ENCODE measurements around the gene BRIX1. TPM values are rescaled to one million over a fixed set of nuclear protein-coding genes. Genes with fewer than 3 reads are reported as not detected.

The BRIX1 gene
- total and polyA plus RNA-seq, 2 donors (not counting 3 experiments of a cell fraction or from before 2014, with no cell fraction given), result 14.0 to 28.4 TPM

DNA sequence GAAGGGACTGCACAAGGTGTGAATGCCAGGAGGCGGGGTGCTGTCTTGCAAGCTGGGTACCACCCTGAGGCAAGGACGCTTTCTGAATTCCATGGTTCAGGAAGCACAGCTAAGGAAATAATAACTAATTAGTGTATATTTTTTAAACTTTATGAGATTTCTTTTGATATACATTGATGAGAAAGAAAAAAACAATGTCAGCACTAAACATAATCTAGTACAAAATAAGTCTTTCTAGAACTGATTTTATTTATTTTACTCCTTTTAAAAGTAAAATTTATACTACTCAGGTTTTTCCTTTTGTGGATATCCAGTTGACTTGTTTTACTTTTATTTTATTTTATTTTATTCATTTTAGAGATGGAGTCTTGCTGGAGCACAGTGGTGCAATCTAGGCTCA is 17.4 kb downstream of the BRIX1 start:
- dilution Hi-C loops (cut with MboI; ENCODE audit: extremely low pct_ligation_motif_present, low sequenced_read_pairs), result no loop called here
- Histone ChIP-seq H3K9ac (replicated peaks; ENCODE audit: extremely low read depth, insufficient read depth, low read length) (no peak overlapping the region), H3K36me3 (ENCODE audit: control insufficient read depth in 2 of 2, extremely low read depth in 1 of 2, insufficient read depth in 2 of 2, low read length in 2 of 2) (peaks cover 8 to 11% of the 10 kb centered on the region in 2 experiments), H3K4me1 (ENCODE audit: control insufficient read depth, extremely low read depth, insufficient read depth, low read length) (peaks cover 22% of the 10 kb centered on the region), H4K20me1 (replicated peaks; ENCODE audit: control insufficient read depth, extremely low read depth, insufficient read depth, low read length) (no peaks in the 10 kb centered on the region), H3K27ac (ENCODE audit: insufficient read depth, low read depth, low read length) (no peak overlapping the region), H3K4me3 (replicated peaks in 1 of 3; ENCODE audit: insufficient read depth in 1 of 3, low read depth in 1 of 3, low read length in 3 of 3) (no peak overlapping the region), H2AFZ (ENCODE audit: low read depth, low read length) (no peak overlapping the region), H3K79me2 (ENCODE audit: control insufficient read depth, insufficient read depth, low read length) (peaks cover 41% of the 10 kb centered on the region), H3K27me3 (ENCODE audit: control insufficient read depth in 2 of 2, insufficient read depth in 2 of 2, low read length in 2 of 2) (no peaks in the 10 kb centered on the region), H3K4me2 (ENCODE audit: insufficient read depth, low read length) (no peak overlapping the region), H3K9me3 (replicated peaks; ENCODE audit: control insufficient read depth, insufficient read depth, low read length) (no peaks in the 10 kb centered on the region), H3K9me1 (replicated peaks; ENCODE audit: control insufficient read depth, extremely low read depth, insufficient read depth, low read length) (no peaks in the 10 kb centered on the region)
- POLR2A ChIA-PET, result no interaction called here
- intact Hi-C loops (cut with micrococcal nuclease), result no loop called here
- no peak for DNase-seq (ENCODE audit: low read depth, low spot score)
- no peak for FAIRE-seq
- no TSS peak for BruUV-seq (replicated peaks)
- TF ChIP-seq, protein P1, sequence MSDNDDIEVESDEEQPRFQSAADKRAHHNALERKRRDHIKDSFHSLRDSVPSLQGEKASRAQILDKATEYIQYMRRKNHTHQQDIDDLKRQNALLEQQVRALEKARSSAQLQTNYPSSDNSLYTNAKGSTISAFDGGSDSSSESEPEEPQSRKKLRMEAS (IDR thresholded peaks at IDR 0.05; ENCODE audit: insufficient read depth, insufficient read length), result no peak
- TF ChIP-seq CTCF (IDR thresholded peaks at IDR 0.05; ENCODE audit: extremely low read depth in 1 of 2, insufficient read depth in 1 of 2, low read depth in 1 of 2, low read length in 2 of 2) (no peak), JUN (IDR thresholded peaks at IDR 0.05; ENCODE audit: borderline replicate concordance, insufficient read depth, insufficient read length, low read depth) (no peak), POLR2AphosphoS5 (IDR thresholded peaks at IDR 0.05; ENCODE audit: insufficient read depth, low read depth, low read length) (no peak)
- CTCF ChIA-PET, result no interaction called here

DNA sequence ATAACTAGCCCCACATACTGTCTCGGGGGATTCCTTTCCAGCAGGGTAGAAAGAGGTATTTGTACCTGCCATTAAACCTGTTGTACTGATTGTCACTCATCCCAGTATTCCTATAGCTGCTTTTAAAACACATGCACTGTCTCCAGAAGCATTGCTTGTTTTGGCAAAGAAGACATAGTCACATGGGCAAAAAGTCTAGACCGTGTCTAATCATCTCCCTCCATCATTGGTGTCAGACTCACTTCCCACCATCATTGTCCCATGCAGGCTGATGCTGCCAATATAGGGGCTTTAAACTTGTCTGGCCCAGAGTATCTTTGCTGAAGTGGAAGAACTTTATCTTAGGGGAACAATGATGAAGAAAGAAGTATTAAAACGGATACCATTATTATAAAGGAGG is 26.4 kb downstream of the BRIX1 start:
- dilution Hi-C loops (cut with MboI; ENCODE audit: extremely low pct_ligation_motif_present, low sequenced_read_pairs) (no loop called here), intact Hi-C loops (cut with micrococcal nuclease) (no loop called here)
- no peaks in the 10 kb centered on the region for H3K9me3 ChIP-seq (replicated peaks; ENCODE audit: control insufficient read depth, insufficient read depth, low read length)
- no peaks in the 10 kb centered on the region for H3K27me3 ChIP-seq (ENCODE audit: control insufficient read depth in 2 of 2, insufficient read depth in 2 of 2, low read length in 2 of 2)
- TF ChIP-seq FOS (IDR thresholded peaks at IDR 0.05; ENCODE audit: borderline replicate concordance, insufficient read depth, low read length), result no peak
- no peak for TF ChIP-seq CTCF (IDR thresholded peaks at IDR 0.05; ENCODE audit: extremely low read depth in 1 of 2, insufficient read depth in 1 of 2, low read depth in 1 of 2, low read length in 2 of 2)
- no peak for TF ChIP-seq EZH2 (IDR thresholded peaks at IDR 0.05; ENCODE audit: borderline replicate concordance, low read depth, low read length, severe bottlenecking)
- TF ChIP-seq GATA2 (IDR thresholded peaks at IDR 0.05; ENCODE audit: insufficient read depth, insufficient read length, low read depth, low read length), result no peak
- TF ChIP-seq MYC (IDR thresholded peaks at IDR 0.05; ENCODE audit: low read depth, low read length), result no peak
- TF ChIP-seq JUN (IDR thresholded peaks at IDR 0.05; ENCODE audit: borderline replicate concordance, insufficient read depth, insufficient read length, low read depth), result no peak
- no peak for TF ChIP-seq POLR2A (IDR thresholded peaks at IDR 0.05; ENCODE audit: low read depth, low read length)
- H3K9ac ChIP-seq (replicated peaks; ENCODE audit: extremely low read depth, insufficient read depth, low read length), result no peak overlapping the region
- no peak for FAIRE-seq
- no peaks in the 10 kb centered on the region for H3K9me1 ChIP-seq (replicated peaks; ENCODE audit: control insufficient read depth, extremely low read depth, insufficient read depth, low read length)
- BruUV-seq (replicated peaks), result no TSS peak
- no peaks in the 10 kb centered on the region for H4K20me1 ChIP-seq (replicated peaks; ENCODE audit: control insufficient read depth, extremely low read depth, insufficient read depth, low read length)
- H3K4me3 ChIP-seq (replicated peaks in 1 of 3; ENCODE audit: insufficient read depth in 1 of 3, low read depth in 1 of 3, low read length in 3 of 3), result no peak overlapping the region
- H3K36me3 ChIP-seq (ENCODE audit: control insufficient read depth in 2 of 2, extremely low read depth in 1 of 2, insufficient read depth in 2 of 2, low read length in 2 of 2), result peaks cover 8 to 39% of the 10 kb centered on the region in 2 experiments
- ChIA-PET CTCF (interaction anchor here (0.7 kb wide), 1 partner anchor 62 kb away, joined by 4 read pairs; no protein-coding TSS in a partner anchor), POLR2A (no interaction called here)
- H3K4me2 ChIP-seq (ENCODE audit: insufficient read depth, low read length), result no peak overlapping the region
- H3K27ac ChIP-seq (ENCODE audit: insufficient read depth, low read depth, low read length), result no peak overlapping the region
- H3K79me2 ChIP-seq (ENCODE audit: control insufficient read depth, insufficient read depth, low read length), result no peaks in the 10 kb centered on the region
- peak; percentile 6 for DNase-seq (ENCODE audit: low read depth, low spot score)
- H2AFZ ChIP-seq (ENCODE audit: low read depth, low read length), result no peak overlapping the region
- H3K4me1 ChIP-seq (ENCODE audit: control insufficient read depth, extremely low read depth, insufficient read depth, low read length), result no peaks in the 10 kb centered on the region
